Left renal pelvis (tissue), 4 donors: ENCODE measurements around the gene SIGLEC1. TPM values are rescaled to one million over a fixed set of nuclear protein-coding genes. Genes with fewer than 3 reads are reported as not detected.

Experiments
- DNase-seq, 4 donors: peaks; one replicate each; pipeline ENCODE4 v3.0.0-alpha.2; 2013; ENCODE audit warnings: low read depth in 4 of 4, low spot score in 3 of 4
- polyA plus RNA-seq, 4 donors: library from polyadenylated mRNA; unstranded; fragments of 120-200 nt; gene quantifications; one replicate each; pipeline ENCODE4 v1.2.1, GENCODE V29; 2013; ENCODE audit not compliant: insufficient read length in 4 of 4

SIGLEC1 gene
- polyA plus RNA-seq, 4 donors, result 0.73 to 5.8 (median 0.98) TPM

- DNase-seq, result no peak
These were observed 49.2 kb downstream of the SIGLEC1 start, which contains the start of gene GFRA4 for GRCh38 chr20:3663031-3663701. Gene GFRA4 (minus strand): TSS chr20:3663399. CDS start chr20:3663399, 0 bp downstream.

Other genes starting within 250 kb of the SIGLEC1 start
- 10 to 100 TPM; 41.0 to 57.3 (median 47.5) TPM for gene ATRN, start 241.6 kb downstream of the SIGLEC1 start, polyA plus RNA-seq
- gene GFRA4, start 49.2 kb downstream of the SIGLEC1 start, polyA plus RNA-seq, result under 1 TPM in 2 of 4 donors, not detected in 2; 0.16 to 0.24 TPM
- 10 to 100 TPM in 3 of 4 donors, 1 to 10 TPM in 1; 7.3 to 77.0 (median 13.6) TPM for gene ADAM33, start 30.6 kb downstream of the SIGLEC1 start, polyA plus RNA-seq
- gene HSPA12B, start 20.1 kb upstream of the SIGLEC1 start, polyA plus RNA-seq, result 10 to 100 TPM; 13.5 to 37.2 (median 15.2) TPM
- gene ADISSP, start 55.2 kb upstream of the SIGLEC1 start, polyA plus RNA-seq, result 10 to 100 TPM; 19.7 to 30.0 (median 25.0) TPM
- 1 to 10 TPM in 3 of 4 donors, not detected in 1; 1.3 to 2.5 (median 1.7) TPM for gene SPEF1, start 68.8 kb upstream of the SIGLEC1 start, polyA plus RNA-seq
- 10 to 100 TPM; 34.0 to 47.8 (median 42.3) TPM for gene CENPB, start 74.1 kb upstream of the SIGLEC1 start, polyA plus RNA-seq
- 10 to 100 TPM; 31.2 to 42.9 (median 39.7) TPM for gene CDC25B, start 83.7 kb upstream of the SIGLEC1 start, polyA plus RNA-seq
- 10 to 100 TPM in 2 of 4 donors, 1 to 10 TPM in 2; 7.9 to 12.2 (median 10.0) TPM for gene AP5S1, start 107.9 kb upstream of the SIGLEC1 start, polyA plus RNA-seq
- 10 to 100 TPM; 18.8 to 32.2 (median 27.3) TPM for gene MAVS, start 134.2 kb upstream of the SIGLEC1 start, polyA plus RNA-seq
- 10 to 100 TPM; 24.9 to 39.8 (median 33.6) TPM for gene PANK2, start 176.8 kb upstream of the SIGLEC1 start, polyA plus RNA-seq